Lower lobe of right lung (tissue), 2 donors: ENCODE data around the gene SETD1A. TPM values are rescaled to one million over a fixed set of nuclear protein-coding genes. Genes with fewer than 3 reads are reported as not detected.
A peak's percentile ranks its signal among the peaks of the same experiment; 100 is the strongest.

ENCODE experiments used
- ATAC-seq, 2 donors: fragments of 200-7000 bp; cut with Tn5 transposase; one replicate each; pipeline ENCODE4 v1.9.1; 2020 to 2022; ENCODE audit warnings: mild to moderate bottlenecking in 2 of 2, moderate library complexity in 2 of 2
- DNase-seq: peaks from one replicate; pipeline ENCODE4 v3.0.0-alpha.2; 2020
- H3K27ac ChIP-seq: fragments of 200-600 bp; one replicate; pipeline ENCODE4 v1.8.0; 2022
- H3K27me3 ChIP-seq: fragments of 200-600 bp; one replicate; pipeline ENCODE4 v1.8.0; 2022; ENCODE audit warnings: low read depth
- H3K36me3 ChIP-seq: fragments of 200-600 bp; one replicate; pipeline ENCODE4 v1.8.0; 2022; ENCODE audit warnings: mild to moderate bottlenecking
- H3K4me1 ChIP-seq: fragments of 200-600 bp; one replicate; pipeline ENCODE4 v1.8.0; 2022
- H3K4me3 ChIP-seq: fragments of 200-600 bp; one replicate; pipeline ENCODE4 v1.8.0; 2022; ENCODE audit warnings: mild to moderate bottlenecking
- H3K9me3 ChIP-seq: fragments of 200-600 bp; one replicate; pipeline ENCODE4 v1.8.0; 2022
- CTCF ChIP-seq: fragments of 200-600 bp; IDR thresholded peaks from one replicate; pipeline ENCODE4 v1.8.0; 2022; ENCODE audit warnings: antibody characterized with exemption, mild to moderate bottlenecking
- intact Hi-C: fragments of 100-400 bp; cut with DNase I; formaldehyde crosslinking; loops from one replicate; pipeline ENCODE4 v1.11.0; 2022
- total RNA-seq: library from RNA; stranded (reverse); fragmentation: NEBNext Ultra II Directional; extraction: Animal tissue kit (Norgen Biotek cat#: 25700); gene quantifications from one replicate; pipeline ENCODE4 v1.2.1, GENCODE V29; 2021
- donor health status: DM: no; HTN: yes; CAD: no; lungs with severe emphysema.

SETD1A gene
- total RNA-seq, 1 donor from 2014 or later = 15.0 TPM

DNA sequence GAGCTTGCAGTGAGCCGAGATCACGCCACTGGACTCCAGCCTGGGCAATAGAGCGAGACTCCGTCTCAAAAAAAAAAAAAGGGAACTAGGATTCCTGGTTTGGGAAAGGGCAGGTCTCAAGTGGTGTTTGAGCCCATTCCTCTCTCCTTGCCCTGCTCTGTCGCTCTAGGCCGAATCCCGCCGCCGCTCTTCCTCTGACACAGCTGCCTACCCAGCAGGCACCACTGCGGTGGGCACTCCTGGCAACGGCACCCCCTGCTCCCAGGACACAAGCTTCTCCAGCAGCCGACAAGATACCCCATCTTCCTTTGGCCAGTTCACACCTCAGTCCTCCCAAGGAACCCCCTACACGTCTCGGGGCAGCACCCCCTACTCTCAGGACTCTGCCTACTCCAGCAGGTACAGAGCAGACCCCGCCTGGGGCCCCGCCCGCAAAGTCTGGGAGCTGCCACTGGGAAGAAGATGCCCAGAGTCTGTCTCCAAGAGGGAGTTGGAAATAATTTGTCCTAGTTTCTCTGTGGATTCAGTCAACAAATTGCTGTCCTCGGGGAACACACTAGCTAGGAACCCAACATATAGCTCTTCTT is 6.5 kb downstream of the SETD1A start:
- no peak for ATAC-seq
- Histone ChIP-seq H3K27me3 (no peaks in the 10 kb centered on the region), H3K4me3 (no peak overlapping the region), H3K27ac (no peak overlapping the region), H3K4me1 (peaks cover 5% of the 10 kb centered on the region), H3K36me3 (peaks cover 99% of the 10 kb centered on the region), H3K9me3 (no peaks in the 10 kb centered on the region)
- no peak for DNase-seq
- TF ChIP-seq CTCF = no peak
- intact Hi-C loops = no loop called here

- ATAC-seq (no peak), DNase-seq (no peak)
- Histone ChIP-seq H3K27ac (no peak overlapping the region), H3K27me3 (no peaks in the 10 kb centered on the region), H3K4me3 (no peak overlapping the region), H3K4me1 (no peaks in the 10 kb centered on the region), H3K9me3 (no peaks in the 10 kb centered on the region), H3K36me3 (peaks cover 99% of the 10 kb centered on the region)
- TF ChIP-seq CTCF = no peak
- intact Hi-C loops = no loop called here
These were observed 7.1 kb downstream of the SETD1A start for GRCh38 chr16:30964574-30965226.

DNA sequence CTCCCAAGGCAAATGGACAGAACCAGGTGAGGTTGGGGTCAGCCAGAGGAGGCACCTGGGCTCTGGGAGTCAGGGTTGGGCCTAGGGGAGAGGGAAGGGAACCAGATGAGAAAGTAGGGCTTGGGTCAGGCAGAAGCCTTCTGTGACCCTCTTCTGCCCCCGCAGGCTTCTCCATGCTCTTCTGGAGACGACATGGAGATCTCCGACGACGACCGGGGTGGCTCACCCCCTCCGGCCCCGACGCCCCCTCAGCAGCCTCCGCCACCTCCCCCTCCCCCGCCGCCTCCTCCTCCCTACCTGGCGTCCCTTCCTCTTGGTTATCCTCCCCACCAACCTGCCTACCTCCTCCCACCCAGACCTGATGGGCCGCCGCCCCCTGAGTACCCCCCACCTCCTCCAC is 7.9 kb downstream of the SETD1A start:
- Histone ChIP-seq H3K36me3 (peaks cover 99% of the 10 kb centered on the region), H3K9me3 (no peaks in the 10 kb centered on the region), H3K27me3 (no peaks in the 10 kb centered on the region), H3K4me1 (no peaks in the 10 kb centered on the region), H3K4me3 (no peak overlapping the region), H3K27ac (no peak overlapping the region)
- TF ChIP-seq CTCF = no peak
- intact Hi-C loops = no loop called here
- peak in 1 of 2 donors; percentile 13 for ATAC-seq
- no peak for DNase-seq

DNA sequence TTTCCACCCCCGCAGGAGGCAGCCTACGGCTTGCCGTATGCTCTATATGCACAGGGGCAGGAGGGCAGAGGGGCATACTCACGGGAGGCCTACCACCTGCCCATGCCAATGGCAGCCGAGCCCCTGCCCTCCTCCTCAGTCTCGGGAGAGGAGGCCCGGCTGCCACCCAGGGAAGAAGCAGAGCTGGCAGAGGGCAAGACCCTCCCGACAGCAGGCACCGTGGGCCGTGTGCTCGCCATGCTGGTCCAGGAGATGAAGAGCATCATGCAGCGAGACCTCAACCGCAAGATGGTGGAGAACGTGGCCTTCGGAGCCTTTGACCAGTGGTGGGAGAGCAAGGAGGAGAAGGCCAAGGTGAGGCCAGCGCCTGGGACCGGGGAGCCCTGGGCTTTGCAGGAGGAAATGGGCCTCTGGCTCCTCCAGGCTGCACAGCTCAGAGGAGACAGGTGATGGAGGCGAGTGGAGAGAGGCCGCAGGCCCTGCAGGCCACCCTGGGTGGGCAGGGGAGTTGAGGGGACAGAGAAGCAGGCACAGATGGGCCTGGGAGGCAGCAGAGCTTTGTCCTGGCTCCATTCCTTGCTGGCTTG is 8.6 kb downstream of the SETD1A start:
- Histone ChIP-seq H3K27me3 (no peaks in the 10 kb centered on the region), H3K36me3 (peaks cover 99% of the 10 kb centered on the region), H3K4me1 (no peaks in the 10 kb centered on the region), H3K4me3 (no peak overlapping the region), H3K27ac (no peak overlapping the region), H3K9me3 (no peaks in the 10 kb centered on the region)
- no peak for TF ChIP-seq CTCF
- ATAC-seq (no peak), DNase-seq (no peak)
- intact Hi-C loops = no loop called here

GRCh38 chr16:30967795-30968194 is 10.2 kb downstream of the SETD1A start:
- intact Hi-C loops = no loop called here
- peaks cover 99% of the 10 kb centered on the region for H3K36me3 ChIP-seq

More at GRCh38 chr16:30967795-30968194, 10.2 kb downstream of the SETD1A start:
- H3K27ac ChIP-seq = no peak overlapping the region
- no peaks in the 10 kb centered on the region for H3K9me3 ChIP-seq
- DNase-seq = no peak
- TF ChIP-seq CTCF = no peak
- H3K4me3 ChIP-seq = no peak overlapping the region
- H3K27me3 ChIP-seq = no peaks in the 10 kb centered on the region
- no peak for ATAC-seq
- H3K4me1 ChIP-seq = no peaks in the 10 kb centered on the region
